ENCODE results near the gene BAIAP2L2.

The BAIAP2L2 gene

DNA sequence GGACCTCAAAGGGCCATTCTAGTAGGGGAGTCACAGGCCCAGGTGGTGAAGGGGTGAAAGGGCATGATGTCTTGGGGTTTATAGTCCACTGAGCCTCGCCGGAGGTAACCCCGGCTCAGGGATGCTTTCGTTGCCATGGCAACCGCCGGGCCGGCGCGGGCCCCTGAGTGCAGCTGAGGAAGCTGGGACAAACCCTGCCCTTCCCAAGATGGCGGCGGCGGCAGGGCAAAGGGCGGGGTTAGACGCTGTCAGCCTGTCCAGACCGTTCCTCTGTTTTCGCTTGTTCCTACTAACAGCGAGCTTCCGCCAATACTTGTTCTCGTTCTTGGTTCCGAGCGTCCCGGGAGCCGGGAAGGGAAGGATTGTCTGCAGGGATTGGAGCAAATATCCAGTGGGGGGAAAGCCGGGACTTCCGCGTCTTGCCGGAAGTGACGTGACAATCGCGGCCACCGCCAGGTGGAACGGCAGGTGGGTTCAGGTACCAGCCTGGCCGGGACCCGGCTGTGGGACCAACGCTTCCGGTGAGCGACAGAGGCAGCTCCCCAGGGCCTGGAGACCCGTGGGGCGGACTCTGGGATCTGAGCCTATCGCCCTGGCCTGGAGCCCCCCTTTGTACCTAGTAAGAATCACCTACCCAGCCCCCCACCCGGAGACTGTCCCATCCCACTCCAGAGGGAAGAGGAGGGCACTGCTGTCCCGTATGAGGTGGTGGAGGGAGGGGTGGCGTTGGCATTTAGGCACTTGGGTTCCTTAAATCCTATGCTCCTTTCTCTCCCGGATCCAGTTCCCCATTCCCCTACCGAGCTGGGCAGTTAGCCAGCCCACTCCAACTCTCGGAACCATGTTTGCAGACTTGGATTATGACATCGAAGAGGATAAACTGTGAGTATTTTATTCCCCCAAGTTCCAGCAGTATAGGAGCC lies 53.3 kb downstream of the BAIAP2L2 start, which contains the start of gene PICK1:
PICK1 (plus strand) TSS at position 436 of the 923 bp plus-strand sequence; CDS start at position 842, 406 bp downstream.
- peak within 1 kb of the TSS; percentile 67 for H3K4me3 ChIP-seq (ENCODE audit: low read depth, low read length)
- DNase-seq (ENCODE audit: low read depth, low spot score): peak; percentile 89
- TF ChIP-seq, protein P1, sequence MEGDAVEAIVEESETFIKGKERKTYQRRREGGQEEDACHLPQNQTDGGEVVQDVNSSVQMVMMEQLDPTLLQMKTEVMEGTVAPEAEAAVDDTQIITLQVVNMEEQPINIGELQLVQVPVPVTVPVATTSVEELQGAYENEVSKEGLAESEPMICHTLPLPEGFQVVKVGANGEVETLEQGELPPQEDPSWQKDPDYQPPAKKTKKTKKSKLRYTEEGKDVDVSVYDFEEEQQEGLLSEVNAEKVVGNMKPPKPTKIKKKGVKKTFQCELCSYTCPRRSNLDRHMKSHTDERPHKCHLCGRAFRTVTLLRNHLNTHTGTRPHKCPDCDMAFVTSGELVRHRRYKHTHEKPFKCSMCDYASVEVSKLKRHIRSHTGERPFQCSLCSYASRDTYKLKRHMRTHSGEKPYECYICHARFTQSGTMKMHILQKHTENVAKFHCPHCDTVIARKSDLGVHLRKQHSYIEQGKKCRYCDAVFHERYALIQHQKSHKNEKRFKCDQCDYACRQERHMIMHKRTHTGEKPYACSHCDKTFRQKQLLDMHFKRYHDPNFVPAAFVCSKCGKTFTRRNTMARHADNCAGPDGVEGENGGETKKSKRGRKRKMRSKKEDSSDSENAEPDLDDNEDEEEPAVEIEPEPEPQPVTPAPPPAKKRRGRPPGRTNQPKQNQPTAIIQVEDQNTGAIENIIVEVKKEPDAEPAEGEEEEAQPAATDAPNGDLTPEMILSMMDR (IDR thresholded peaks at IDR 0.05; ENCODE audit: low read depth, low read length): no peak
- in situ Hi-C loops (cut with HindIII; ENCODE audit: low sequenced_read_pairs): no loop called here

DNA sequence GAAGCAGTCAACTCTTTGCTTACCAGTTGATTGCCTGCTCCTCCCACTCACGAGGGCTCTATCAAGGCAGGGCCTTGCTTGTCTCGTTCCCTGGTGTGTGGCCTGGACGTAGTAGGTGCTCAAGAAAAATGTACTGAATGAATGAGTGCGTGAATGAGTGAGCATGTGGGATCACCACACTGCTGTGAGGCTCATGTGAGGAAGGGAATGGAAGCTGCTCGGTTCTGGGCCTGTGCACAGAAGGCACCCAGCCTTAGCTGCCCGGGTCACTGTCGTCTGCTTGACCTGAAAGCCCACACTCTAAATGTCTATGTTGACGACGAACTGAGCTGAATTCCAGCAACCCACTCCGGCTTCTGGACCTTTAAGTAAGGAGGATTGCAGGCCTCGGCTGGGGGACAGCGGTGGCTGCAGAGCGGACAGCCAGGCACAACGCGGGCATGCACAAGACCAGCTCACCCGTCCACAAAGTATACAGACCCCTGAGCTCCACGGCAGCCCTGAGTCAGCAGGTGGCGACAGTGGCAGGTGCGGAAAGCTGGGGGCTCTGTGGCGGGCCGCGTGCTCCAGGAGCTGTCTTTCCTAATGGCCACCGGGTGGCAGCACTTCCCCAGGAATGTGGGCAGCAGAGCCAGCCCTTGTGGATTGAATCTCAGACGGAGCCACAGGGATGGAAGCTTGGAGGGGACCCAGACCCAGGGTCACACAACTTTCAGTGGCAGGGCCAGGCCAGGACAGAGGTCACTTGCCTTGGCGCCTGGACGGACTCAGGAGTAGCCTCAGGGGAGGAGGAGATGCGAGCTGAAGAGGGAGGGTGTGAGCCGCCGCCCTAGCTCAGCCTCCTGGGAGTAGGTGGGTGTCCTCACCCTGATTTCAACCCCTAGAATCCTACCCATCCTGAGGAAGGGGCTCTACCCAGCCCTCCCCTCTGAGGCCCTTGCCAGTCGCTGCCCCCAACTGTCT lies 58.3 kb downstream of the BAIAP2L2 start:
- DNase-seq (ENCODE audit: low read depth, low spot score): peak; percentile 61
- in situ Hi-C loops (cut with HindIII; ENCODE audit: low sequenced_read_pairs): no loop called here
- TF ChIP-seq, protein P1 (IDR thresholded peaks at IDR 0.05; ENCODE audit: low read depth, low read length): peak; percentile 79
- no peak overlapping the region for H3K4me3 ChIP-seq (ENCODE audit: low read depth, low read length)

DNA sequence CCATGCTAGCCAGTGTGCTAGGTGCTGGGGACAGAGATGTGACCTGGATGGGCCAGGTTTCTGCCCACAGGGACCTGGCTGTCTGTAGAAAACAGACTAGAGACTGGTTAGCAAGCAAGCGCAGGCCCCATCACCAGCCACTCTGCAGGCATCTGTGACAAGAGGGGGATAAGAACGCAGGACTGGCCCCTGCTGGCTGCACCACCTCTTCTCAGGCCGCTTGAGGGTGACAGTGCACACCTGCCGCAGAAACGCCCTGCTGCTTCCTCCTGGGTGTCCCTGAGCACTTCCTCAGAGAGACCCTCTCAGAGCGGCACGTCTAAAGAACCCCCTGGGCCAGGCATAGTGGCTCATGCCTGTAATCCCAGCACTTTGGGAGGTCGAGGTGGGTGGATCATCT lies 59.2 kb downstream of the BAIAP2L2 start:
- TF ChIP-seq, protein P1 (IDR thresholded peaks at IDR 0.05; ENCODE audit: low read depth, low read length): no peak
- in situ Hi-C loops (cut with HindIII; ENCODE audit: low sequenced_read_pairs): no loop called here
- no peak for DNase-seq (ENCODE audit: low read depth, low spot score)
- H3K4me3 ChIP-seq (ENCODE audit: low read depth, low read length): no peak overlapping the region

DNA sequence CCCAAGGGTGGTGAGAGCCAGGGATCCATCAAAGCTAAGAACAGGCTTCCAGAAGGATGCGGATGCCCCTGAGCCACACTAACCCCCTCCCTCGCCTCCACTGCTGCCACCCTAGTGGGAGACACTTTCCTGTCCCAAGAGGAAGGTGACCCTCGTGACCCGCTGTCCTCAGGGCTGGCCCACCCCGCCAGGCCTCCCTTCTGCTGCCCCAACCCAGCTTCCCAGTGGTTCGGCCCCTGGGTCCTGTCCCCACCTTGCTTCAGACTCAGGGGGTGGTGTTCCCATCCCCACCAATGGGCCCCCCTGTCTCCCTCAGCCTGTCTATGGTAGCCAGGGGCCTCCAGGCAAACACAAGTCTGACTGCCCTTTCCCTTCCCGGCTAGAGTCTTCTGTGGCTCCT lies 59.8 kb downstream of the BAIAP2L2 start:
- H3K4me3 ChIP-seq (ENCODE audit: low read depth, low read length): no peak overlapping the region
- TF ChIP-seq, protein P1 (IDR thresholded peaks at IDR 0.05; ENCODE audit: low read depth, low read length): no peak
- in situ Hi-C loops (cut with HindIII; ENCODE audit: low sequenced_read_pairs): no loop called here
- no peak for DNase-seq (ENCODE audit: low read depth, low spot score)

DNA sequence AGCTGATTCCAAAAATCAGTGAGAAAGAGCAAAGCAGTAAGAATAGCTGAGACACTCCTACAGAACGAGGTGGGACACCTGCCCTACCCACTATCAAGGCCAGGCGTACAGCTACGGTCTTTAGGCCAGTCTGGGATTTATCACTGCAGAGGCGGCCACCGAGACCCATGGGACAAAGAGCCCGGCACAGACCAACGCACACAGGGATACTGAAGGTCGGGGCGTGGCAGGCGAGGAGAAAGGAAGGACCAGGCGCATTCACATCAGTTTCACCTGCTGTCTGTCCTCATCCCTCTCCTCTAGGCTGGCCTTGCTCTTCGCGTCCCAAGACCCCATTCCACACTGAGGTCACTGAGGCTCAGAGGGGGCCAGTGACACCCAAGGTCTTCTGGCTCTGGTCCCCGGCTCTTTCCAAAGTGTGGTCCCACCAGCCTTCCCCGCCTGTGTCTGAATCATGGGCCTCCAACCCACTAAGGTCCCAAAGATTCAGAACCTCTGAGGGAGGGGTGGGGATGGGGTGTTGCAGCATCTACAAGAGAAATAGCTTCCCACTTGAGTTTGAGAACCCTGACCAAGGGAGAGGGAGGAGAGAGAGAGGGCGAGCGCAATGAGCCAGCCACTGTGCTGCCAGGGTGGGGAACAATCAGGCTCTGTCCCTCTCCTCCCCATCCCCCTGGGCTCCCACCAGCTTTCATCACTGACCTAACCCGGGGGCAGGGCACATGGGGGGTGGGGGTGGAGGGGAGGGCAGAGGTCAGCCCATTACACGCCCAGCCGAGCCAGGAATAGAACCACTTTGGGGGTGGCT lies 60.5 kb downstream of the BAIAP2L2 start:
- DNase-seq (ENCODE audit: low read depth, low spot score): no peak

More for the DNA sequence above, 60.5 kb downstream of the BAIAP2L2 start:
- in situ Hi-C loops (cut with HindIII; ENCODE audit: low sequenced_read_pairs): no loop called here
- TF ChIP-seq, protein P1 (IDR thresholded peaks at IDR 0.05; ENCODE audit: low read depth, low read length): no peak
- no peak overlapping the region for H3K4me3 ChIP-seq (ENCODE audit: low read depth, low read length)

Data from astrocyte of the spinal cord (primary cell).